Caco-2 (cell line): ENCODE results near the gene ADCY9. TPM values are rescaled to one million over a fixed set of nuclear protein-coding genes. Genes with fewer than 3 reads are reported as not detected.

Experiments used
- BruUV-seq: library from RNA; stranded (reverse); fragments of 400-500 nt; replicated peaks from 2 replicates; lab custom pipeline; 2021; lab: Mats Ljungman, UMichigan
- CTCF ChIA-PET: fragments of 300-600 bp; sonication (Branson Sonifier 250); formaldehyde crosslinking; loops from one replicate; lab custom pipeline; 2022; ENCODE audit warnings: antibody characterized with exemption; lab: Charles Lee
- POLR2A ChIA-PET: fragments of 300-600 bp; sonication (Branson Sonifier 250); formaldehyde crosslinking; loops from one replicate; lab custom pipeline; 2022; ENCODE audit warnings: antibody characterized with exemption; lab: Charles Lee
- DNase-seq, 2 experiments: peaks; one replicate each; pipeline versions ENCODE4 v3.0.0 to v3.0.0-alpha.2; 2020 to 2022
- H3K27me3 ChIP-seq: replicated peaks from 2 replicates; pipeline ENCODE4 v1.6.0; 2011; ENCODE audit warnings: low read length; ENCODE audit not compliant: control insufficient read depth, insufficient read depth
- H3K36me3 ChIP-seq: 2 replicates; pipeline ENCODE4 v1.5.1; 2011; ENCODE audit warnings: low read length; ENCODE audit not compliant: control insufficient read depth, insufficient read depth
- H3K4me1 ChIP-seq: fragments of 250-450 bp; sonication (Bioruptor Pico); 2 replicates; pipeline ENCODE4 v1.5.1; 2020; ENCODE audit warnings: mild to moderate bottlenecking
- H3K4me3 ChIP-seq: 2 replicates; pipeline ENCODE4 v1.5.1; 2011; ENCODE audit warnings: low read depth, mild to moderate bottlenecking, control low read depth, low read length
- H3K9me3 ChIP-seq: fragments of 250-450 bp; sonication (Bioruptor Pico); 2 replicates; pipeline ENCODE4 v1.5.1; 2020; ENCODE audit warnings: mild to moderate bottlenecking, moderate library complexity
- H3K27ac Mint-ChIP-seq: one replicate; pipeline ENCODE4 v1.8.0; 2022; ENCODE audit warnings: mixed read lengths; ENCODE audit not compliant: unreplicated experiment
- H3K27me3 Mint-ChIP-seq: one replicate; pipeline ENCODE4 v1.8.0; 2022; ENCODE audit warnings: mixed read lengths; ENCODE audit not compliant: insufficient read depth, unreplicated experiment
- H3K36me3 Mint-ChIP-seq: one replicate; pipeline ENCODE4 v1.8.0; 2022; ENCODE audit warnings: mild to moderate bottlenecking, mixed read lengths; ENCODE audit not compliant: insufficient read depth, unreplicated experiment
- H3K4me1 Mint-ChIP-seq: one replicate; pipeline ENCODE4 v1.8.0; 2022; ENCODE audit warnings: low read depth, mixed read lengths; ENCODE audit not compliant: unreplicated experiment
- H3K4me3 Mint-ChIP-seq: one replicate; pipeline ENCODE4 v1.8.0; 2022; ENCODE audit warnings: mild to moderate bottlenecking, moderate library complexity, mixed read lengths; ENCODE audit not compliant: unreplicated experiment
- H3K9me3 Mint-ChIP-seq: one replicate; pipeline ENCODE4 v1.8.0; 2022; ENCODE audit warnings: mixed read lengths; ENCODE audit not compliant: unreplicated experiment
- CTCF ChIP-seq, 2 experiments: fragments of 200-600 bp in 1 of 2; IDR thresholded peaks; 1 replicate in 1 of 2; 2 replicates in 1 of 2; pipeline versions ENCODE4 v1.5.1 to v1.8.0; 2011 to 2022; ENCODE audit warnings: antibody characterized with exemption in 1 of 2, control low read depth in 1 of 2, inconsistent platforms in 1 of 2, low read depth in 1 of 2, low read length in 1 of 2, mild to moderate bottlenecking in 1 of 2, moderate library complexity in 1 of 2; ENCODE audit not compliant: insufficient read depth in 1 of 2, severe bottlenecking in 1 of 2, unreplicated experiment in 1 of 2
- intact Hi-C: fragments of 100-400 bp; cut with micrococcal nuclease; formaldehyde crosslinking; loops from one replicate; pipeline ENCODE4 v1.10.0; 2022; ENCODE audit not compliant: unreplicated experiment
- total RNA-seq: library from RNA; stranded (reverse); gene quantifications from 2 replicates; pipeline ENCODE4 v1.2.3, GENCODE V29; 2022

Gene ADCY9
- total RNA-seq, 1 experiment from 2014 or later, result 11.5 TPM

GRCh38 chr16:4010225-4011158 lies 105.8 kb downstream of the ADCY9 start:
- no peak for TF ChIP-seq CTCF (IDR thresholded peaks at IDR 0.05; ENCODE audit: insufficient read depth in 1 of 2, low read depth in 1 of 2, low read length in 1 of 2, severe bottlenecking in 1 of 2, unreplicated experiment in 1 of 2)
- no peaks in the 10 kb centered on the region for H3K27me3 ChIP-seq
- Mint-ChIP-seq H3K4me1 (peaks cover 28% of the 10 kb centered on the region), H3K9me3 (no peaks in the 10 kb centered on the region), H3K4me3 (no peak overlapping the region), H3K36me3 (peaks cover 19% of the 10 kb centered on the region), H3K27me3 (no peaks in the 10 kb centered on the region), H3K27ac (peak overlapping the region; percentile 71)
- BruUV-seq, result no TSS peak
- POLR2A ChIA-PET, result no interaction called here
- peaks cover 27% of the 10 kb centered on the region for H3K4me1 ChIP-seq
- intact Hi-C loops, result loop anchor here (10.0 kb wide), 2 partner anchors 84 to 174 kb away; no protein-coding TSS in a partner anchor
- no peak for DNase-seq
- H3K36me3 ChIP-seq, result no peaks in the 10 kb centered on the region
- H3K9me3 ChIP-seq, result no peaks in the 10 kb centered on the region
- CTCF ChIA-PET, result no interaction called here
- H3K4me3 ChIP-seq, result no peak overlapping the region

- Histone ChIP-seq H3K4me1 (peaks cover 24% of the 10 kb centered on the region), H3K27me3 (no peaks in the 10 kb centered on the region), H3K4me3 (no peak overlapping the region), H3K36me3 (no peaks in the 10 kb centered on the region), H3K9me3 (no peaks in the 10 kb centered on the region)
- H3K27ac Mint-ChIP-seq, result no peak overlapping the region
- DNase-seq, result no peak
- H3K9me3 Mint-ChIP-seq, result no peaks in the 10 kb centered on the region
- ChIA-PET CTCF (no interaction called here), POLR2A (no interaction called here)
- no TSS peak for BruUV-seq
- intact Hi-C loops, result no loop called here
- H3K27me3 Mint-ChIP-seq, result no peaks in the 10 kb centered on the region
- no peak for TF ChIP-seq CTCF (IDR thresholded peaks at IDR 0.05; ENCODE audit: insufficient read depth in 1 of 2, low read depth in 1 of 2, low read length in 1 of 2, severe bottlenecking in 1 of 2, unreplicated experiment in 1 of 2)
- H3K4me1 Mint-ChIP-seq, result peaks cover 27% of the 10 kb centered on the region
- peaks cover 11% of the 10 kb centered on the region for H3K36me3 Mint-ChIP-seq
- H3K4me3 Mint-ChIP-seq, result no peak overlapping the region
Measured at GRCh38 chr16:4009177-4009576, 107.1 kb downstream of the ADCY9 start.

- Mint-ChIP-seq H3K27ac (no peak overlapping the region), H3K4me1 (peaks cover 26% of the 10 kb centered on the region), H3K4me3 (no peak overlapping the region), H3K9me3 (no peaks in the 10 kb centered on the region), H3K27me3 (no peaks in the 10 kb centered on the region), H3K36me3 (peaks cover 11% of the 10 kb centered on the region)
- ChIA-PET CTCF (interaction anchor here (0.6 kb wide), 1 partner anchor 138 kb away, joined by 3 read pairs; no protein-coding TSS in a partner anchor), POLR2A (no interaction called here)
- TF ChIP-seq CTCF (IDR thresholded peaks at IDR 0.05; ENCODE audit: insufficient read depth in 1 of 2, low read depth in 1 of 2, low read length in 1 of 2, severe bottlenecking in 1 of 2, unreplicated experiment in 1 of 2), result no peak
- DNase-seq, result no peak
- peaks cover 18% of the 10 kb centered on the region for H3K4me1 ChIP-seq
- no peaks in the 10 kb centered on the region for H3K27me3 ChIP-seq
- intact Hi-C loops, result no loop called here
- H3K4me3 ChIP-seq, result no peak overlapping the region
- BruUV-seq, result no TSS peak
- no peaks in the 10 kb centered on the region for H3K9me3 ChIP-seq
- H3K36me3 ChIP-seq, result no peaks in the 10 kb centered on the region
Measured at GRCh38 chr16:4008116-4008515, 108.1 kb downstream of the ADCY9 start.
